Mammary epithelial cell (primary cell): ENCODE data around the gene AARS2.

ENCODE experiments used
- CTCF ChIP-seq, 2 donors: IDR thresholded peaks in 1 of 2; conservative IDR thresholded peaks in 1 of 2; 2 replicates each; pipeline ENCODE4 v1.5.1; 2011 to 2012; ENCODE audit warnings: inconsistent platforms in 2 of 2, low read length in 2 of 2, mild to moderate bottlenecking in 2 of 2, control low read depth in 1 of 2, low read depth in 1 of 2; ENCODE audit not compliant: insufficient read depth in 1 of 2; ENCODE audit errors: extremely low read depth in 1 of 2
- EZH2 ChIP-seq: IDR thresholded peaks from 2 replicates; pipeline ENCODE4 v1.6.1; 2012; ENCODE audit warnings: low read length, inconsistent platforms, borderline replicate concordance

- no peak for TF ChIP-seq CTCF (conservative IDR thresholded peaks at IDR 0.05 in 1 of 2, IDR thresholded peaks at IDR 0.05 in 1 of 2; ENCODE audit: extremely low read depth in 1 of 2, insufficient read depth in 1 of 2, low read depth in 1 of 2, low read length in 2 of 2)
- TF ChIP-seq EZH2 = no peak
Observed at GRCh38 chr6:44260451-44261297, 52.5 kb downstream of the AARS2 start.
